Stimulated activated naive B cell treated with anti-CD40 and anti-IgM and Interleukin-4, amounts not matched to agents 10 μg/mL and 1 μg/mL and 100 μg/mL, for 72 hours (primary cell): Measurements from ENCODE around the gene DIP2B.
"Not testable (repeated sequence)": the region's sequence is repeated elsewhere in the genome, so short reads cannot be mapped to it uniquely, and the experiment has no call there.

ENCODE experiments used
- ATAC-seq, 2 donors: fragments of 150-1000 bp; cut with Tn5 transposase; replicated peaks; 2 replicates each; pipeline ENCODE4 v1.10.0; 2021; ENCODE audit warnings: moderate library complexity in 1 of 2
- DNase-seq: peaks from one replicate; pipeline ENCODE4 v3.0.0; 2021
- H3K27ac Mint-ChIP-seq: one replicate; pipeline ENCODE4 v1.8.0; 2022; ENCODE audit warnings: mild to moderate bottlenecking, mixed read lengths
- H3K27me3 Mint-ChIP-seq, 2 donors: one replicate each; pipeline ENCODE4 v1.8.0; 2022; ENCODE audit warnings: mixed read lengths in 2 of 2
- H3K36me3 Mint-ChIP-seq, 2 donors: one replicate each; pipeline ENCODE4 v1.8.0; 2022; ENCODE audit warnings: mixed read lengths in 2 of 2, mild to moderate bottlenecking in 1 of 2
- H3K4me1 Mint-ChIP-seq, 2 donors: one replicate each; pipeline ENCODE4 v1.8.0; 2022; ENCODE audit warnings: mixed read lengths in 2 of 2, mild to moderate bottlenecking in 1 of 2
- H3K4me3 Mint-ChIP-seq, 2 donors: one replicate each; pipeline ENCODE4 v1.8.0; 2022; ENCODE audit warnings: mild to moderate bottlenecking in 2 of 2, mixed read lengths in 2 of 2, moderate library complexity in 1 of 2
- H3K9me3 Mint-ChIP-seq, 2 donors: one replicate each; pipeline ENCODE4 v1.8.0; 2022; ENCODE audit warnings: mixed read lengths in 2 of 2, mild to moderate bottlenecking in 1 of 2

The DIP2B gene

DNA sequence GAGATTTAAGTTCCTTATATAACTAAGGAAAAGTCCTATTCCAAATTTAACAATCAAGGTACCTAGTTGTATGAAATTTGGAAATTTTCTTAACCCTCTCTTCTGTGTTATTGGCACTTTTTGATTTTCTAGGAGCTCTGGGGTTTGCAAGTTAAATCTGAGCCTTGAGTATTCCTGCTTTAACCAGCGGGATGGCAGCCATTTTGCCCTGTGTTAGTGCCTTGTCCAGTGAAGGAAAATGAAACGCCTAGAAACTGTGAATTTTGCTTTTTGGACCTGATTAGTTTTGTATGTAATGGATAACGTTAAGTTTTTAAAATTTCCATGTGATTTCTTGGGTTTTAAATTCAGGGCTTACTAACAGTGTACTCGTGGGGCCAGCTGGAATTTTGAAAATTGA lies 45.1 kb downstream of the DIP2B start:
- Mint-ChIP-seq H3K27ac (peak overlapping the region; percentile 31), H3K27me3 (no peaks in the 10 kb centered on the region), H3K9me3 (peaks cover 0 to 3% of the 10 kb centered on the region in 2 donors), H3K36me3 (peaks cover 9 to 23% of the 10 kb centered on the region in 2 donors), H3K4me3 (no peak overlapping the region), H3K4me1 (peaks cover 25 to 59% of the 10 kb centered on the region in 2 donors)
- no peak for ATAC-seq
- DNase-seq, result no peak

DNA sequence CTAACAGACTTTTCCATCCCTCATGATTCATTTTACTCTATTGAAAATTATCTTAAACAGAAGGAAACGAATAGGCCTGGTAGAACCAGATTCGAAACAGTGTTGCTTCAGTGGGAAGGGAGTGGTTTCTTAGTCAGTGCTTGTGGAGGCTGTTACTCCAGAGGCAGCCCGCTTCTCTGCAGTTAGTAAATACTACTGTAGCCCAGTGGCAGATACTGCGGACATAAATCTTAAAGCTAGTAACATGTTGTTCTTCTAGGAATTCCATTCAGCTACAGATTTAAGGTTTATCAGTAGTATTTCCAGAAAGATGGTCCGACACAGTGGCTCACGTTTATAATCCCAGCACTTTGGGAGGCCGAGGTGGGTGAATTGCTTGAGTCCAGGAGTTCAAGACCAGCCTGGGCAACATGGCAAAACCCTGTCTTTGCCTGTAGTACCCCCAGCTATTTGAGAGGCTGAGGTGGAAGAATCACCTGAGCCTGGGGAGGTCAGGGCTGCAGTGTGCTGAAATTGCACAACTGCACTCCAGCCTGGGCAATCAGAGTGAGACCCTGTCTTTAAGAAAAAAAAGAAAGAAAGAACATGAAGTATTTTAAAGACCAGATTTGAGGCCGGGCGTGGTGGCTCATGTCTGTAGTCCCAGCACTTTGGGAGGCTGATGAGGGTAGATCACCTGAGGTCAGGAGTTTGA lies 45.9 kb downstream of the DIP2B start:
- H3K27me3 Mint-ChIP-seq, result no peaks in the 10 kb centered on the region
- H3K4me1 Mint-ChIP-seq, result peaks cover 30 to 63% of the 10 kb centered on the region in 2 donors
- peaks cover 0 to 3% of the 10 kb centered on the region in 2 donors for H3K9me3 Mint-ChIP-seq
- peak overlapping the region; percentile 81 for H3K27ac Mint-ChIP-seq
- H3K36me3 Mint-ChIP-seq, result peaks cover 9 to 30% of the 10 kb centered on the region in 2 donors
- no peak for DNase-seq
- no peak for ATAC-seq
- H3K4me3 Mint-ChIP-seq, result no peak overlapping the region

GRCh38 chr12:50551866-50552265 lies 47.1 kb downstream of the DIP2B start:
- no peaks in the 10 kb centered on the region for H3K27me3 Mint-ChIP-seq
- peaks cover 26 to 59% of the 10 kb centered on the region in 2 donors for H3K4me1 Mint-ChIP-seq
- DNase-seq (no peak), ATAC-seq (no peak)
- no peak overlapping the region for H3K4me3 Mint-ChIP-seq
- peaks cover 0 to 3% of the 10 kb centered on the region in 2 donors for H3K9me3 Mint-ChIP-seq
- peak overlapping the region; percentile 80 for H3K27ac Mint-ChIP-seq
- H3K36me3 Mint-ChIP-seq, result peaks cover 9 to 31% of the 10 kb centered on the region in 2 donors

DNA sequence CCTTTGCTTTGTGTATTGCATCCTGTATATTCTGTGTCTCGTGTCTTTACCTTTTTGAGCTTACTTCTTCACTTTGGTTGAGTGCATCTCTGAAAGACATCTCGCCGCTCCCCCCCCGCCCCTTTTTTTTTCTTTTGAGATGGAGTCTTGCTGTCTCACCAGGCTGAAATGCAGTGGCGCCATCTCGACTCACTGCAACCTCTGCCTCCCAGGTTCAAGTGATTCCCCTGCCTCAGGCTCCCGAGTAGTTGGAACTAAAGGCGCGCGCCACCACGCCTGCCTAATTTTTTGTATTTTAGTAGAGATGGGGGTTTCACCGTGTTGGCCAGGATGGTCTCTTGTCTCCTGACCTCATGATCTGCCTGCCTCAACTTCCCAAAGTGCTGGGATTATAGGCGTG lies 49.9 kb downstream of the DIP2B start:
- no peak overlapping the region for H3K4me3 Mint-ChIP-seq
- no peak overlapping the region for H3K27ac Mint-ChIP-seq
- H3K9me3 Mint-ChIP-seq, result peaks cover 0 to 3% of the 10 kb centered on the region in 2 donors
- no peak for ATAC-seq
- peaks cover 39 to 76% of the 10 kb centered on the region in 2 donors for H3K4me1 Mint-ChIP-seq
- peaks cover 12 to 33% of the 10 kb centered on the region in 2 donors for H3K36me3 Mint-ChIP-seq
- no peaks in the 10 kb centered on the region for H3K27me3 Mint-ChIP-seq
- DNase-seq, result no peak

- ATAC-seq (no peak), DNase-seq (no peak)
- Mint-ChIP-seq H3K27me3 (no peaks in the 10 kb centered on the region), H3K9me3 (peaks cover 0 to 3% of the 10 kb centered on the region in 2 donors), H3K27ac (no peak overlapping the region), H3K4me3 (no peak overlapping the region), H3K36me3 (peaks cover 12 to 33% of the 10 kb centered on the region in 2 donors), H3K4me1 (peaks cover 39 to 77% of the 10 kb centered on the region in 2 donors)
These were observed 50.7 kb downstream of the DIP2B start for GRCh38 chr12:50555471-50555885.

DNA sequence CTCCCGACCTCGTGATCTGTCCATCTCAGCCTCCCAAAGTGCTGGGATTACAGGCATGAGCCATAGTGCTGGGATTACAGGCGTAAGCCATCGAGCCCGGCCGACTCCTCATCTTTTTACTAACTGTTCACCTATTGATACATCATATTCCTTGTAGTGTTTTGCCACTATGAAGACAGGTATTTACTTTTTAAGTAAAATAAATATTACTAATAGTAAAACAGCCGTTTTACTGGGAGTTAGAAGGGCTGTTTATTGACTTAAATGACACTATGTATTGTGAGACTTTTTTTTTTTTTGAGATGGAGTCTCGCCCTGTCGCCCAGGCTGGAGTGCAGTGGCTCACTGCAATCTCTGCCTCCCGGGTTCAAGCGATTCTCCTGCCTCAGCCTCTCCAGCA lies 51.5 kb downstream of the DIP2B start:
- H3K4me3 Mint-ChIP-seq, result no peak overlapping the region
- H3K27ac Mint-ChIP-seq, result no peak overlapping the region
- H3K27me3 Mint-ChIP-seq, result no peaks in the 10 kb centered on the region
- H3K4me1 Mint-ChIP-seq, result peaks cover 40 to 74% of the 10 kb centered on the region in 2 donors
- peaks cover 0 to 1% of the 10 kb centered on the region in 2 donors for H3K9me3 Mint-ChIP-seq
- no peak for DNase-seq
- ATAC-seq, result no peak
- peaks cover 8 to 31% of the 10 kb centered on the region in 2 donors for H3K36me3 Mint-ChIP-seq

GRCh38 chr12:50556796-50557195 lies 52.0 kb downstream of the DIP2B start:
- ATAC-seq, H3K27me3 Mint-ChIP-seq, DNase-seq, H3K9me3 Mint-ChIP-seq, H3K4me3 Mint-ChIP-seq: not testable (repeated sequence)
- peak overlapping the region; percentile 20 for H3K27ac Mint-ChIP-seq
- peaks cover 6 to 30% of the 10 kb centered on the region in 2 donors for H3K36me3 Mint-ChIP-seq
- H3K4me1 Mint-ChIP-seq, result peaks cover 37 to 74% of the 10 kb centered on the region in 2 donors

- Mint-ChIP-seq H3K27me3 (no peaks in the 10 kb centered on the region), H3K9me3 (no peaks in the 10 kb centered on the region), H3K36me3 (peaks cover 4 to 26% of the 10 kb centered on the region in 2 donors), H3K27ac (peak overlapping the region; percentile 37), H3K4me3 (no peak overlapping the region), H3K4me1 (peaks cover 35 to 74% of the 10 kb centered on the region in 2 donors)
- no peak for ATAC-seq
- no peak for DNase-seq
These were observed 52.6 kb downstream of the DIP2B start for GRCh38 chr12:50557421-50557820.

DNA sequence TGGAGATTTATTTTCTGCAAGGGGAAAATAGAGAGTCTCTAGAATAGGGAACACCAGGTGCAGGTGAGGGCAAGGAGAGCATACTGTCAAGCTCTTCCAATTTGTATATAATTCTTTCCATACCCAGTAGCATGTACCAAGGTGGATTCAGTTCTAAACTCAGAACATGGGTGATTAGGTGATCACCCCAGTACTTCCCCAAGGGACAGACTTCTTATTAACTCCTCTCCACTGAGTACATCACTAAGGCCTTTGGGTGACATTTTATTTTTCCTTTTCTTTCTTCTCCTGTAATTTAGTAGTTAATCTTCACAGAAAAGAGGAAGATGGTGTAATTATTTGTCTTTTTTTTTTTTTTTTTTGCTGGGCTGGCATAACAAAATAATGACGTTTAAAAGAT lies 54.2 kb downstream of the DIP2B start:
- peak; percentile 81 to 89 for ATAC-seq
- H3K9me3 Mint-ChIP-seq, result no peaks in the 10 kb centered on the region
- H3K36me3 Mint-ChIP-seq, result peaks cover 4 to 16% of the 10 kb centered on the region in 2 donors
- H3K27me3 Mint-ChIP-seq, result no peaks in the 10 kb centered on the region
- H3K27ac Mint-ChIP-seq, result no peak overlapping the region
- H3K4me3 Mint-ChIP-seq, result no peak overlapping the region
- no peak for DNase-seq
- H3K4me1 Mint-ChIP-seq, result peaks cover 34 to 79% of the 10 kb centered on the region in 2 donors

DNA sequence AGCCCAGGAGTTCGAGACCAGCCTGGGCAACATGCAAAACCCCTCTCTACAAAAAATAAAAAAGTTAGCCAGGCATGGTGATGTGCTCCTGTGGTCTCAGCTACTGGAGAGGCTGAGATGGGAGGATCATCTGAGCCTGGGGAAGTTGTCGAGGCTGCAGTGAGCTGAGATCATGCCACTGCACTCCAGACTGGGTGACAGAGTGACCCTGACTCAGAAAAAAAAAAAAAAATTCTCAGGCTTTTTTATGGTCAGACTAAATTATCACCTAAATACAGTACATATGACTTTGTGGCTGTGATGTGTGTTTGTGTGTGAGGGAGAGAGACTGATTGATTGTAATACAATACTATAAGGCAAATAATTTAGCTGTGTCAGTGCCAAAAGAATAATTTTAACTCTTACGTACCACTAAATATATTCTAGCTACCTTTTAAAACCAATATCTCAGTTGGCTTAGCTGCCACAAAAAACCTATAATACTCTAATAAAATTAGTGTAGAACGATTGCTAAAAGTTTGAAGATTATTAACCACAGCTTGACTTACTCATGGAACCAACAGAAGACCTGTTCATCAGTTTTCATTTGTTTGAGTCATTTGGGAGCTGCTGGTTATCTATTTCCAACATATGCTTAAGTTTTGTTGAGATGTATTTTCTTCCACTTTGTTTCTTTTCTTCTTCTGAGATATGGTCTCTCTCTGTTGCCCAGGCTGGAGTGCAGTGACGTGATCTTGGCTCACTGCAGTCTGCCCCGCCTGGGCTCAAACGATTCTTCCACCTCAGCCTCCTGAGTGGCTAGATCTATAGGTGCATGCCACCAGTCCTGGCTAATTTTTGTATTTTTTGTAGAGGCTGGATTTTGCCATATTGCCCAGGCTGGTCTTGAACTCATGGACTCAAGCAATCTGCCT lies 58.0 kb downstream of the DIP2B start:
- Mint-ChIP-seq H3K4me1 (peaks cover 29 to 79% of the 10 kb centered on the region in 2 donors), H3K27ac (peak overlapping the region; percentile 81), H3K36me3 (peaks cover 4 to 11% of the 10 kb centered on the region in 2 donors), H3K9me3 (peaks cover 1 to 2% of the 10 kb centered on the region in 2 donors), H3K27me3 (no peaks in the 10 kb centered on the region), H3K4me3 (no peak overlapping the region)
- ATAC-seq (no peak), DNase-seq (no peak)

DNA sequence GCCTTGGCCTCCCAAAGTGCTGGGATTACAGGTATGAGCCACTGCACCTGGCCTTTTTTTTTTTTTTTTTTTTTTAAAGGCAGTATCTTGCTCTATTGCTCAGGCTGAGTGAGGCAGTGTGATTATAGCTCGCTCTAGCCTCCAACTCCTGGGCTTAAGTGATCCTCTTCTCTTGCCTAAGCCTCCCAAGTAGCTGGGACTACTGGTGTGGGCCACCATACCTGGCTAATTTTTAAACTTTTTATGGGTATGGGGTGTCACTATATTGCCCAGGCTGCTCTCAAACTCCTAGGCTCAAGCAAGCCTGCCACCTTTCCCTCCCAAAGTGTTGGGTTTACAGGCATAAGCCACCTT lies 58.6 kb downstream of the DIP2B start:
- ATAC-seq (no peak), DNase-seq (no peak)
- Mint-ChIP-seq H3K36me3 (peaks cover 5 to 12% of the 10 kb centered on the region in 2 donors), H3K9me3 (peaks cover 2 to 3% of the 10 kb centered on the region in 2 donors), H3K27ac (peak overlapping the region; percentile 20), H3K4me1 (peaks cover 28 to 80% of the 10 kb centered on the region in 2 donors), H3K4me3 (no peak overlapping the region), H3K27me3 (no peaks in the 10 kb centered on the region)

GRCh38 chr12:50564237-50564947 lies 59.6 kb downstream of the DIP2B start:
- Mint-ChIP-seq H3K36me3 (peaks cover 7 to 16% of the 10 kb centered on the region in 2 donors), H3K27ac (peak overlapping the region; percentile 38), H3K4me3 (no peak overlapping the region), H3K9me3 (peaks cover 2 to 7% of the 10 kb centered on the region in 2 donors), H3K27me3 (no peaks in the 10 kb centered on the region), H3K4me1 (peaks cover 21 to 80% of the 10 kb centered on the region in 2 donors)
- no peak for DNase-seq
- ATAC-seq, result no peak

GRCh38 chr12:50564948-50565297 lies 60.1 kb downstream of the DIP2B start:
- Mint-ChIP-seq H3K27ac (peak overlapping the region; percentile 7), H3K36me3 (peaks cover 7 to 16% of the 10 kb centered on the region in 2 donors), H3K4me1 (peaks cover 21 to 76% of the 10 kb centered on the region in 2 donors), H3K27me3 (no peaks in the 10 kb centered on the region), H3K4me3 (no peak overlapping the region), H3K9me3 (peaks cover 2 to 7% of the 10 kb centered on the region in 2 donors)
- ATAC-seq (no peak), DNase-seq (no peak)

DNA sequence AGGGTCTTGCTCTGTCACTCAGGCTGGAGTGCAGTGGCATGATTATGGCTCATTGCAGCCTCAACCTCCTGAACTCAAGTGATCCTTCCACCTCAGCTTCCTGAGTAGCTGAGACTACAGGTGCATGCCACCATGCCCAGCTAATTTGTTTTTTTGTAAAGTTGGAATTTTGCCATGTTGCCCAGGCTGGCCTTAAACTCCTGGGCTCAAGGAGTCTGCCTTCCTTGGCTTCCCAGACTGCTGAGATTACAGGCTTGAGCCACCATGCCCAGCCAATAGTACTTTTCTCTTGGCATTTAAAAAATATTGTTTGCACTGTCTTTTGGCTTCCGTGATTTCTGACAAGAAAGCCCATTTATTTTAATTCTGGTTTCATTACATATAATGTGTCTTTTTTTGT lies 61.3 kb downstream of the DIP2B start:
- Mint-ChIP-seq H3K4me1 (peaks cover 20 to 74% of the 10 kb centered on the region in 2 donors), H3K27me3 (no peaks in the 10 kb centered on the region), H3K27ac (no peak overlapping the region), H3K36me3 (peaks cover 7 to 16% of the 10 kb centered on the region in 2 donors), H3K4me3 (no peak overlapping the region), H3K9me3 (peaks cover 2 to 7% of the 10 kb centered on the region in 2 donors)
- ATAC-seq (no peak), DNase-seq (no peak)
